GM19324 (cell line): Measurements from ENCODE around the gene DCPS.
A peak's percentile ranks its signal among the peaks of the same experiment; 100 is the strongest.
"Not testable (repeated sequence)": the region's sequence is repeated elsewhere in the genome, so short reads cannot be mapped to it uniquely, and the experiment has no call there.

Experiments
- ATAC-seq: cut with Tn5 transposase; IDR thresholded peaks from one replicate; pipeline ENCODE4 v1.9.1; 2021; ENCODE audit warnings: mild to moderate bottlenecking, moderate library complexity; ENCODE audit not compliant: unreplicated experiment, low FRiP score

Gene DCPS

DNA sequence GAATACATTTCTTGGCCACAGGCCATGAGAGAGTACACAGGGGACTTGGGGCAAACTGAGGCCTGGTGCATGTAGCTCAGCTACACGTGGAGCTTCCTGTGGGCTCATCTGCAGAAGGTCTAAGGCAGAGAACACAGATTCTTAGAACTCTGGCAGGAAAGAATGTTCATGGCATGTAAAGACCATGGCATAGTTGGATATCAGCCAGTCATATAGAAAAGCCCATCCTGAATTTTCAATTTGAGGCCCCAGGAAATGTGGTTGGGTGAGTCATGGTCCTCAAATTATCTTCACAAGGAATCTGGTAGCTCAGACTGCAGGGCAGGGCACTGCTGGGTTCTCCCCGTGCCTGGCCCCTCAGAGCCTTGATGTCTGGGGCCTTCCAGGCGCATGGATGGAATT, 37.9 kb downstream of the DCPS start:
- ATAC-seq: no peak

DNA sequence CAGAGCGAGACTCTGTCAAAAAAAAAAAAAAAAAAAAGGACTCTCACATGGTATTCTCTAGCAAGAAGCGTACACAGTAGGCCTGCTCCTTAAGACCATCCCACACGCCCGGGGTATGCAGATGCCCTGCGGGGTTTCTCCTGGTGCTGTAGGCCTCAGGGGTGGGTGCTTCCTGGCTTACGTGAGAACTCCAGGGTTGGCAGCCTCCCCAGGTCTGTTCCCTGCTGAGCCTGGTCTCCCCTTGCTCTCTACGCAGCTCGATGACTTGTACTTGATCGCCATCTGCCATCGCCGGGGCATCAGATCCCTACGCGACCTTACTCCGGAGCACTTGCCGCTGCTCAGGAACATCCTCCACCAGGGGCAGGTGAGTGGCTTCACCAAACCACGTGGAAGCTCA, 39.2 kb downstream of the DCPS start:
- ATAC-seq: no peak

DNA sequence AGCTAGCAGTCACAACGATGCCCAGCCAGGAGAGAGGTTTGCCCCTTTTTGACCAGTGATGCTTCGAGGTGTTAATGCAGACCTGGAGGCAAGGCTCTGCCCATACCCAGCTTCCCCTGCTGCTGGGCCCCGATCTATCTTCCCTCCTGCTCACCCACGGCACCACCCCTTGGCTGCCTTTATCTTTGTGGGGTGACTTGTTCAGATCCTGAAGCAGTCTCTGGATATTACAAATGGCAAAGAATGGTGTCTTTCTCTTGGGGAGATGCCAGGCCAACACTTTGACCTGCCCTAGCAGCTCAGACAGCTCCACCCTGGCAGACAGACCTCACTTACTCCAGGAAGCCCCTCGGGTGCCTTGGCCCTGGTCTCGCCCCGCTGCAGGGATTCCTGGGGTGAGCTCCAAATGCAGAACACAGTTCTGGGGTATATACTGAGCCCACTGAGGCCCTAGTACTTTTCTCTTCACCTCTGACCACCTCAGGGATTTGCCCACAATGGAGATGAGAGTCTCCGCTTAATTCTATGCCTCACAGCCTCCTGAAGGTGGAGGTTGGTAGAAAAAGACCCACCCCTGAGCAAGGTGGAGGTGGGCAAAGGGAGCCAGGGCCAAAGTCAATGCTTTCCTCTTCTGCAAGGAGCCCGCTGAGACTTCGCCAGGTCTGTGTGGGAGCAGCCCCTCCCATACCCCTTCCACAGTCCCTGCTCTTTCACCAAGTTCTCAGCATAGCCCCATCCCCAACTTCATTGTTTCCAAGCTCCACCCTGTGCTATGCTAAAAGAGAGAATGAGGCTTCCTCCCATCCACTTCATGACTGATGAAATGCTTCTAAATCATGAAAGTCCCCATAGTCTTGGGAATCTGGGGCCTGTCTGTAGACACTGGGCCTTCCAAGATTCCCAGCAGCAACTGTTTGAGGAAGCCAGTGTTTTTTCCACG, 40.6 kb downstream of the DCPS start:
- ATAC-seq: no peak

DNA sequence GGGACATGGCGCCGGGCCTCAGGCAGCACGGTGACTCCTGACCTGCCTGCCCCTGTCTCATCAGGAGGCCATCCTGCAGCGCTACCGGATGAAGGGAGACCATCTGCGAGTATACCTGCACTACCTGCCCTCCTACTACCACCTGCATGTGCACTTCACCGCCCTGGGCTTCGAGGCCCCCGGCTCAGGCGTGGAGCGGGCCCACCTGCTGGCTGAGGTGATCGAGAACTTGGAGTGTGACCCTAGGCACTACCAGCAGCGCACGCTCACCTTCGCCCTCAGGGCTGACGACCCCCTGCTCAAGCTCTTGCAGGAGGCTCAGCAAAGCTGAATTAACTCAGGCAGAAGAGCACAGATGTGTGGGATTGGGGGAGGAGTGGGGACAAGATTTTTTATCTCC, 41.4 kb downstream of the DCPS start:
- no peak for ATAC-seq

DNA sequence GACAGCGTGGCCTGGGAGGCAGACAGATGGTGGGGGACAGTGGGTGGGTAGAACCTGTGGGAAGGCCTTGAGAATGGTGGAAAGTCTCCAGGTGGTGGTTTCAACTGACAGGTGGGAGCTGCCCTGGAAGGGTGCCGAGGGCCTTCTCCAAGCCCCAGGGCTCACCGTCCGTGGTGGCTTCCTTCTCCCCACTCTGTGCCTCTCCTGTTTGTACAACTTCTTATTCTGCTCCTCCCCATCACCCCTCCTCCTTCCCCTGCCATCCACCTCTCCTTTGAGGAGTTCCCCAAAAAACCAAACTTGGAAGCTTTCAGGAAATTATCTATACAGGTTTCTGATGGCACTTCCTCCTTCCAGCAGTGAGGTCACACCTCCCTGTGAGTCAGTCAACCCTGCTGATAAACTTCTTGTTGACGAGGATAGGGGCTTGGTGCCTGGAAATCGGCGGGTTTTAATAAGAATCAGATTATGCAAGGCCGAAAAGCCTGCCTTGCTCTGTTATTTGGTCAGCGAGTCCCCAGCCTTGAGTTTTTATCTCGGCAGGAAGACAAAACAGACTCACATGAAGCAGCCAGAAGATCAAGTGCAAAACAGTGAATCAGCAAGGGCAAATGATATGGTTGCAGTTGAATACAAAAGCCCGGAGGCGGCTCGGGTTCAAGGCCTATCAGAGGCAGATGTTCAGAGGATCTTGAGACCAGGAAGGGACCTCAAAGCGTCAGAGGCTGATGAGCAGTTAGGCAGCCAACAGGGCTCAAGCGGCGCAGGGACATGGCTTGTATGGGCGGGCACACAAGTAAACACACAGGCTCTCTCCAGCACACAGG, 42.1 kb downstream of the DCPS start:
- ATAC-seq: no peak

DNA sequence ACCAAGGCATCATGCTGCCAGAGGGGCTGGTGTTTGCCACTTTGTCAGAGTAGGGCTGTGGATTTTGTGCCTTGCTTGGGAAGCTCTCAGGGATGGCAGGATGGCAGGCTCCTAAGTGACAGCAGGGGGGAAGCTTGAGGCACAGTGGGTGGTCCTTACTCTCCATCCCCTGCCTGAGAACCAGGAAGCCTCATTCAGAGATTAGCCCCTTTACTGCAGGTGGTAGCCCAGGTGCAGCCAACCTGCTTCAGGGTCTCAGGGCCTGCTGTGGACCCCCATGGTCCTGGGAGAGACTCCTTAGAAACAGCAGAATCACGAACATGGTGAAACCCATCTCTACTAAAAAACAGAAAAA, 42.7 kb downstream of the DCPS start:
- no peak for ATAC-seq

DNA sequence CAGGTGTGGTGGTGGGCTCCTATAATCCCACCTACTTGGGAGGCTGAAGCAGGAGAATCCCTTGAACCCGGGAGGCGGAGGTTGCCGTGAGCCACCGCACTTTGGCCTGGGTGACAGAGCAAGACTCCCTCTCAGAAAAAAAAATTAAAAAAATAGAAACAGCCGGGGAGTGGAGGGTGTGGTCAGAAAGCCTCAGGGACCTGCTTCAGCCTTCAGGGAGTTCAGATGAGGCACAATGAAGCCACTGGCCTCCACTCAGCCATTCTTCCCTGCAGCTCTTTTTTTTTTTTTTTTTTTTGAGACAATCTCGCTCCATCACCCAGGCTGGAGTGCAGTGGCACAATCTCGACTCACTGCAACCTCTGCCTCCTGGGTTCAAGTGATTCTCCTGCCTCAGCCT, 43.1 kb downstream of the DCPS start:
- not testable (repeated sequence) for ATAC-seq

DNA sequence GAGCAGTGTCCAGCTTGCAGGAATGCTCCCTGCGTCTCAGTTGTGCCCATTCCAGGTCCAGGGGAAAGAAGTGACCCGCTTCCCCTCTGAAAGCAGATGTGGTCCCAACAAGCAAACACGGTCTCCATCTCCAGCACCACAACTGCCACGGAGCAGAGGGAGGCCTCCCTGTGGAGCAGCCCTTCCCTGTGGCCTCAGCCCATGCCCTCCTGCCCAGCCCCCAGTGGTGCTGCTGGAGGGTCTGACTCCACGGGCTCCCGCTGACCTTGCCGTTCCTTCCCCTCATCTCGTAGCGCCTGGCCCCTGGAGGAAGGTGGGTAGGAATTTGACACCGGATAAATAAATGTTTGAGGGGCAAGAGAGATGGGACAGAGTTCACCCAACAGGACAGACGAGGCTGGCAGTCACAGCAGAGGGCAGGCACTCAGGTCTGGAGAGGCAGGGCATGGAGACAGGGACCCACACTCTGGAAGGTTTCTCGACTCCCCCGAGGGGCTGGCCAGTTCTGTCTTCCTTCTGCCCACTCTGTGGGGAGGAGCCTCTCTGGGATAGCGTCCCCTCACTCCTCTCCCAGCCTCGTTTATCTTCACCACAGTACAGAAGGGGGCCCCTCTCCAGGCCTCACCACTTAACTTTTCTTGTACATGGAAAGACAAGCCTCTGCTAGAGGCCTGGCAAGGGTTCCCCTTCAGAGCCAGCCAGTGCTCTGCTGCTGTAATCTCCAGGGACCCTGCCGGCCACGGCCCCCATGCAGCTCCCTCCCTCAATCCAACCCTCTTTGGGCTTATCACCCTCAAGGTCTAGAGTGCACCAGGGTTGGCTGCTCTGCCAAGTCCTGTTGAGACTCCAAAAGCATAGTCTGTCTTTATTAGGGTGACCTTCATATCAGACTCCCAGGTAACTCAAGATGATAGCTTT, 44.1 kb downstream of the DCPS start:
- no peak for ATAC-seq

DNA sequence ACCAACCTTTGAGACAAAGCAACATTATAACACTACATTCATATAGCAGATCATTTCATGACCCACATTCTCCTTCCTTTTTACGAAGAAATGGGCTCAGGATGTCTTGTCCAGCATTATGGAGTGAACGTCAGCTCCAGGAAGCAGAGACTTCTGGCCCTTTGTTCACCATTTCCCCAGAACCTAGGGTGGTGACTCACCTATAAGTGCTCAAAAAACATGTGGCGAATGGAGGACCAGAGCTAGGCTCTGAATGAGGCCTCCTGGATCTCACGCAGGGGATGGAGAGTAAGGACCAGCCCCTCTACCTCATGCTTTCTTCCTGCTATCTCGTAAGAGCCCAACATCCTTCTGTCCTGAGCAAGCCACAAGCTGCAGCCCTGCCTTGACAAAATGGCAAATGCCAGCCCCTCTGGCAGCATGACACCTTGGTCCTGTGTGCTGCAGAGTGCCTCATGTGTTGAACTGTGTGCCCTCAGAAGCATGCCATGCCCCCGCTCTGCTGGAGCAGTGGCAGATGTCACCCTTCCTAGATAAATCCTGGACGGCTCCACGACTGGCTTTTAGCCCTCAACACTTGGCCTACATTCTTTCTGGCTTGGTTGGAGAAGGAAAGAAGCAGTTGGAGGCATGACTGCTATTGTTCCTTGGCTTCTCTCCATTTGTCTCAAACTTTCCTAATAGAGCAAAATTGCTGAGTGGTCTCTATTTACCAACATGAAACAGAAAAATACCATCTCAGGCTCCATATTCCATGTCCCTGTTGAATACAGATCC, 45.1 kb downstream of the DCPS start:
- no peak for ATAC-seq

DNA sequence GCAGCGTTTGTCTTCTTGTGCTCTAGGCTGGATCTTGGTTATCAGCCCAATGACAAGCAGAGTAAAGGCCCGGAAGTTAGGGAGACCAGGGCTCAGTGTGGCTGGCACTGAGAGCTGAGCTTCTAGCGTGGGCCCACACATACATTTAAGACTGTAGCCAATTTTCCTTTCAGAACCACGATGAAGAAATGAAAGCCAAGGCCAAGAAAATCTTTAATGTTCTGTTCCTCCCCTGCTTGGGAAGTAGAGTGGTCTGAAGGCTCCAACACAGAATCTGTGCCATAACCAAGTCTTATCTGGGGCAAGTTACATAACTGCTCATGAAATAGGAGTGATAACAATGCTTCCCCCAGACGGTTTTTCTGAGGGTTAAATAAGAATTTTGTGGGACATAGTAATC, 47.0 kb downstream of the DCPS start:
- ATAC-seq: no peak

DNA sequence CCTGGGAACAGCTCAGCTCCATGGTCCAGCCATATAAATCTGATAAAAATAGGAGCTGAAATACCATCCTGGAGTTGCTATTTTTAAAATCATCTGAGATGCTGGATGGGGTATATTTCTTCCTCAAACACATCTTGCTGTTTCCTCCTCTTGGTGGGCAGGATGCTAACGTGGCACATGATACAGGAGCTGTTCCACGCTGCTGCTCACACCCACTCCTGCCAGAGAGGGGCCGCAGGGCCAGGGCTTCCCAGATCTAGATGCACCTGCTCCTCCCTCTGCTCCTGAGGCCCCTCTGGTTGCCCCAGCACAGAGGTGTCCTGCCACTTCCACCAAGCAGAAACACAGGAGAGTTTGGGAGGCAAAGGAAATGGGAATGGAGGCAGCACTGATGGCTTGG, 48.3 kb downstream of the DCPS start:
- ATAC-seq: no peak

DNA sequence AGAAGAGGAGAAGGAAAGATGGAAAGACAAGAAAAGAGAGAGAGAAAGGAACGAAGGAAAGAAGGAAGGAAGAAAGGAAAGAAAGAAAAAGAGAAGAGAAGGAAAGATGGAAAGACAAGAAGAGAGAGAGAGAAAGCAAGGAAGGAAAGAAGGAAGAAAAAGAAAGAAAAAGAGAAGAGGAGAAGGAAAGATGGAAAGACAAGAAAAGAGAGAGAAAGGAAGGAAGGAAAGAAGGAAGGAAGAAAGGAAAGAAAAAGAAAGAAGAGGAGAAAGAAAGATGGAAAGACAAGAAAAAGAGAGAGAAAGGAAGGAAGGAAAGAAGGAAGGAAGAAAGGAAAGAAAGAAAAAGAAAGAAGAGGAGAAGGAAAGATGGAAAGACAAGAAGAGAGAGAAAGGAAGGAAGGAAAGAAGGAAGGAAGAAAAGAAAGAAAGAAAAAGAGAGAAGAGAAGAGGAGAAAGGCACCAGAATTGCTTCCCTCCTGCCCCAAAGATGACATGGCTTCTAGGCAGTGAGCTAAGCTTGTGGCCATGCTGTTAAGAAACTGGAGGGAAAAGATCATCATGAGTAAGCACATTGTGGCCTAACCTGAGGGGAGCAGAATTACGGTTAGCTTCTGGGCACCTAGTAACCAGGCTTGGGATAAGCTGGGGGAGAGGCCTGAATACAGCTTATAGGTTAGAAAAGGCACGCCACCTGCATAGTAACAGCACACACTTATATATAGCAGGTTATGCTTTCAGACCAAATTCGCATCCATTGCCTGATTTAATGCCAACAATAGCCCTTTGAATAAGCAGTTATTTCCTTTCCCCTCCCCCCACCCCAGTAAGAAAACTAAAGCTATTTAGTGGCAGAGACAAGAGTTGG, 49.3 kb downstream of the DCPS start:
- ATAC-seq: no peak

DNA sequence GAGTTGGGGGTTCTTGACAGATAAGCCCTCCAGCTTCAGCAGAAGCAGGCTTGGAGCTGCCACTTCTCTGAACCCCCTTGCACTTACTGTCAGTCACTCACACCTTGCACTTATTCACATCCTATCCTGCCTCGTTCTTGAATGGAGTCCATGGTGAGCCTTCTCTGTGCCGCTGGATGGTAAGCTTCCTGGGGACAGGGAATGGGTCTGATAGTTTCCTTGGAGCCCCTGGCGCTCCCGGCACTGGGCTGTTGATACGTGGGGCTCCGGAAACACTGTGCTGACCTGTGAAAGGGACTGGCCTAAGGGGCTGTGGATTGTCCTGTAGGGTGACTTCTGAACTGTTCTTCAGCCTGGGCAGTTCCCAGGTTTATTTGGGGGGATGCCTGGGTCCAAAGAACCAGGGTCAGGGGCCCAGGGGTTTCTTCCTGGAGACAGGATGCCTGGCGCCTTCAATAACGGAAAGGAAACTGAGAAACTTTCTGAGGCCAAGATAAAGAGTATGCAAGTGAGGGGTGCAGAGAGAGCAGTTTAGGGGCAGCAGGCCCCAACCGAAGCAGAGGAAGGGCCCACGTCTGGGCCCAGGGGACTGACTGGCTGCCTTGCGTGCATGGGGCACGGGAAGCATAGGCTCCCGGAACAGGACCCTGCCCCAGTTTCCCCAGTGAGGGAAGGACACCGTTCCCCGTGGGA, 50.9 kb downstream of the DCPS start:
- peak; percentile 20 for ATAC-seq

DNA sequence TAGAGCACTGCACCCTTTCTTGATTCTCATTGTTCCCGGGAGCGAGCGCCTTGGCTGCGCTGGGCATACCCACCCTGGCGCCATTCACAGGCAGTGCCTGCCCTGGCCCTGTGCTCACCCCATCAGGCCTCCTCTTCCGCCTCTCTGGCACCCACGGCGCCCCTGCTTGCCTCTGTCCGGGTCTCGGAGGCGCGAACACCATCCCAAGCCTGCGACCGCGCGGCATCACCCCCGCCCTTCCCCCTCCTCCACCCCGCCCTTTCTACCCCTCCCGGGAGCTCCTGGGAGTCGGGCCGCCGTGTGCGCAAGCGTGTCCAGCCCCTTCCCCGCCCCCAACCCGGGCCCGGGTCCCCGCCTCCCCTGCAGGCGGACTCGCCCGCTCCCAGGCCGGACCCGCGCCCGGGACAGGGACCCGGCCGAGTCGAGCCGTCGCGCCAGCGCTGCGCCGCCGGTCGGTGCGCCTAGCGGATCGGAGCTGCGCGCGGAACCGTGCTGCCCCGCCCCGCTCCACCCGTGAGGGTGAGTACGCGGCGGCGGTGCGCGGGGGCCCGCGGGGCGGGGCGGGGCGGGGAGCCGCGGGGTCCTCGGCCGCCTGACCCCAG, 51.6 kb downstream of the DCPS start, which contains the start of gene ST3GAL4:
ST3GAL4 (plus strand) TSS at position 363 of the 602 bp plus-strand sequence. CDS start 50,470 bp downstream, outside the sequence.
- peak; percentile 67 for ATAC-seq

DNA sequence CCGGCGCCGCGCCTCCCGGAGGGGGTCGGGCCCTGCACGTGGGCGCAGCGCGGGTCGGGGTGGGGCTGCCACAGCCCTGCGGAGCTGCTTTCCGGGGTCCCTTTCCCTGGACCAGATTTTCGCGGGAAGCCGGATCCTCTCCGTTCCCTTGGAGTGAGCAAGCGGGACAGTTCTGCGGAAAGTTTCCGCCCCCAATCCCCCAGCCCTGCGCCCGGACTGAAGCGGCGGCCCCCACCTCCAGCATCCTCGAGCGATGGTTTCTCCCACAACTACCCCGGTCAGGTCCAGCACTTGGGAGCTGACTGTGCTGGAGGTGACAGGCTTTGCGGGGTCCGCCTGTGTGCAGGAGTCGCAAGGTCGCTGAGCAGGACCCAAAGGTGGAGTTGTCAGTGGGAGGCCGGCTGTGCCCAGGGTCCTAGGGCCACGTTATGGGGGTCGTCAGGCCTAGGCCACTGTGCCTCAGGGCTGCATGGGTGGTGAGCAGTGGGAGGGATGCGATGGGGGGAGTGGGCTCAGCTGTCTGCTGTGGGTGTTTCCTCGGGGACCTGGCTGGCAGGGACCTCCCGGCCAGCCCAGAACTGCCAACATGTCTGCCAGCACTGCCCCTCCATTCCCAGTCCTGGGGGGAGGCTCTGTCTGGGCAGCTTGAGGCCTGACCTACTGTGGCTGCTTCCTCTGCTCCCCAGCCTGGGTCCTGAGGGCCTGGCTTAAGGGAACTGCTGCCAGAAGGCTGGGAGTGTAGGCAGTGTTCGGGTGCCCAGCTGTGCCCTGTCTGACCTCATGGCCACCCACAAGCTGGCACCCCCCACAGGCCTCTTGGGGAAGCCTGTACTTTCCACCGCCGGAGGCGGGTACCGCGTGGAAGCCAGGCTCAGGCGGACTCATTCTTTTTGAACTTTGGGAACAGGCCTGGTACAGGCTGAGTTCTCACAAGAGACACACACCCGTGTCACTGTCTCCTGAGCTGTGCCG, 52.4 kb downstream of the DCPS start:
- ATAC-seq: peak; percentile 15

DNA sequence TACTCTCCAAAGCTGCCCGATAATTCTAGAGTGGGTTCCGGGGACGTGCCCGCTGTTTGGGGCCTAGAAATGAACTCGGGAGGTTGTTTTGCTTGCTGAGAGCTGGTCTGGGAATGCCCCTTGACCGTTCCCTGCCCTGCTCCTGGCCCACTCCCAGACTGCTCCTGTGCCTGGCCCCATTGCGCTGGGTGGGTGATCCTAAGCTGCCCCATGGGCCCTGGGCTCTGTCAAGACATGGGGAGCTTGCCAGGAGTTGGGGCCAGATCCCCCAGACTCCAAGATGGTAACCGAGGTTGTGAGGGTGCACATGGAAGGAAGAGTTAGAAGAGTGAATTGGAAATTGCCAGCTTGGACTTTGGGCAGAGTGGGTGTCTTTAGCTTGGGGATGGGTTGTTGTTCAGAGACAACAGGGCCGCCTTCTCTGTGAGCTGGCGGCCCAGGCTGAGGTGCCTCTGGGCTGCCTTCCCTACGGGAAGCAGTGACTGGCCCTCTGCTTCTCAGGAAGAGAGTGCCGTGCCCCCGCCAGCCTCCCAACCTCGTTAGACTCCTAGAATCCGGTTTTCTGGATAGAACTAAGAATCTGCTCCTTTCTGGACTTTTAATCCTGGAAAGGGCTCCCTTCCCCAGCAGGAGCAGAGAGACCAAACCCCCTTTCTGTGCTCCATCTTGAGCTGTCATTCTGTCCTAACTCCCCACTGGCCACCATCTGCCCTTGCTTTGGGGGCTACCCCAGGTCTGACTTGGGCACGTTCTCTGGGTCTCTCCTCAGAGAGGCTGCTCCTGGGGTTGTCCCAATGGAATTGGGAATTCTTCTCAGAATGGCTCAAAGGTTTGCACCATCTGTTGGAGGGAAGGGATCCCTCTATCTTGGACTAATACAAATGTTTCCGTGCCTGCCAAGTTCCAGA, 53.4 kb downstream of the DCPS start:
- no peak for ATAC-seq
